ENCODE results near the gene LIPT2. TPM values are rescaled to one million over a fixed set of nuclear protein-coding genes. Genes with fewer than 3 reads are reported as not detected.

Gene LIPT2
- total and polyA plus RNA-seq, 2 experiments from 2014 or later, result 8.2 to 16.9 TPM

GRCh38 chr11:74464746-74465145 is 28.8 kb downstream of the LIPT2 start:
- Histone ChIP-seq H3F3A (replicated peaks; ENCODE audit: low read depth) (no peaks in the 10 kb centered on the region), H2AFZ (no peak overlapping the region), H3K79me2 (replicated peaks; ENCODE audit: insufficient read depth) (no peaks in the 10 kb centered on the region), H3K36me3 (ENCODE audit: insufficient read depth) (no peaks in the 10 kb centered on the region), H3K27ac (ENCODE audit: low read depth) (no peak overlapping the region), H3K4me3 (no peak overlapping the region), H4K20me1 (replicated peaks; ENCODE audit: insufficient read depth) (no peaks in the 10 kb centered on the region), H3K27me3 (ENCODE audit: insufficient read depth) (peaks cover 11% of the 10 kb centered on the region; the same call in 1 of the 2 replicates), H3K4me1 (ENCODE audit: insufficient read depth) (peaks cover 23% of the 10 kb centered on the region), H3K9me2 (ENCODE audit: insufficient read depth) (peaks cover 19% of the 10 kb centered on the region), H3K4me2 (no peak overlapping the region)
- no peak for TF ChIP-seq ETS1 (IDR thresholded peaks at IDR 0.05)
- TF ChIP-seq STAT1 (IDR thresholded peaks at IDR 0.05; ENCODE audit: unreplicated experiment), result no peak
- TF ChIP-seq ZNF462 (CRISPR knock-in tag; IDR thresholded peaks at IDR 0.05), result no peak
- no peak for TF ChIP-seq POLR2AphosphoS5 (IDR thresholded peaks at IDR 0.05; ENCODE audit: low read depth)
- TF ChIP-seq CREB1 (CRISPR knock-in tag; IDR thresholded peaks at IDR 0.05; ENCODE audit: low read depth), result no peak
- no peak for TF ChIP-seq EZH2phosphoT487 (IDR thresholded peaks at IDR 0.05; ENCODE audit: unreplicated experiment)
- no peak for TF ChIP-seq ZNF114 (CRISPR knock-in tag; IDR thresholded peaks at IDR 0.05)
- no peak for TF ChIP-seq NANOG (IDR thresholded peaks at IDR 0.05; ENCODE audit: borderline replicate concordance)
- TF ChIP-seq ZNF331 (CRISPR knock-in tag; IDR thresholded peaks at IDR 0.05; ENCODE audit: low read depth), result no peak
- TF ChIP-seq JUNB (IDR thresholded peaks at IDR 0.05; ENCODE audit: unreplicated experiment), result no peak
- no peak for TF ChIP-seq EZH2 (IDR thresholded peaks at IDR 0.05; ENCODE audit: low read depth, unreplicated experiment)
- TF ChIP-seq REST (IDR thresholded peaks at IDR 0.05; ENCODE audit: unreplicated experiment), result no peak
- TF ChIP-seq CTCF (conservative IDR thresholded peaks at IDR 0.05; ENCODE audit: low read depth in 2 of 2), result no peak
- Mint-ChIP-seq H3K36me3 (ENCODE audit: low read depth) (no peaks in the 10 kb centered on the region), H3K9me3 (no peaks in the 10 kb centered on the region), H3K27me3 (ENCODE audit: insufficient read depth, low read depth, poor library complexity) (peaks cover 11% of the 10 kb centered on the region), H3K4me3 (no peak overlapping the region), H3K4me1 (peaks cover 21% of the 10 kb centered on the region), H3K27ac (no peak overlapping the region)
- no peak for DNase-seq (ENCODE audit: low spot score)
- ATAC-seq, result no peak
